Spleen (tissue), 7 donors: ENCODE results near the gene PIP5K1B.

ENCODE experiments used
- POLR2AphosphoS5 ChIP-seq, 3 donors: sonication (generic); formaldehyde crosslinking; IDR thresholded peaks; one replicate each; pipeline ENCODE4 v1.5.1; 2017; ENCODE audit warnings: antibody characterized with exemption in 3 of 3
- TF ChIP-seq, protein P1 (sequence below), 11 experiments: fragments of 200-600 bp in 7 of 11; fragments of 450-650 bp in 4 of 11; sonication (generic) in 4 of 11; IDR thresholded peaks in 8 of 11; conservative IDR thresholded peaks in 3 of 11; 1 replicate in 7 of 11; 2 replicates in 4 of 11; pipeline versions ENCODE4 v1.4.0 to v1.8.0; 2016 to 2021; ENCODE audit warnings: antibody characterized with exemption in 11 of 11, inconsistent platforms in 4 of 11, mild to moderate bottlenecking in 1 of 11
- donor health status: DM: no; HTN: no; CAD: no; lungs with moderate emphysema.
- donor health status: DM: no; HTN: no; CAD: no.
- donor health status: DM: no; HTN: no; CAD: no.

GRCh38 chr9:68685770-68686169, 19.3 kb upstream of the PIP5K1B start:
- TF ChIP-seq, protein P1, sequence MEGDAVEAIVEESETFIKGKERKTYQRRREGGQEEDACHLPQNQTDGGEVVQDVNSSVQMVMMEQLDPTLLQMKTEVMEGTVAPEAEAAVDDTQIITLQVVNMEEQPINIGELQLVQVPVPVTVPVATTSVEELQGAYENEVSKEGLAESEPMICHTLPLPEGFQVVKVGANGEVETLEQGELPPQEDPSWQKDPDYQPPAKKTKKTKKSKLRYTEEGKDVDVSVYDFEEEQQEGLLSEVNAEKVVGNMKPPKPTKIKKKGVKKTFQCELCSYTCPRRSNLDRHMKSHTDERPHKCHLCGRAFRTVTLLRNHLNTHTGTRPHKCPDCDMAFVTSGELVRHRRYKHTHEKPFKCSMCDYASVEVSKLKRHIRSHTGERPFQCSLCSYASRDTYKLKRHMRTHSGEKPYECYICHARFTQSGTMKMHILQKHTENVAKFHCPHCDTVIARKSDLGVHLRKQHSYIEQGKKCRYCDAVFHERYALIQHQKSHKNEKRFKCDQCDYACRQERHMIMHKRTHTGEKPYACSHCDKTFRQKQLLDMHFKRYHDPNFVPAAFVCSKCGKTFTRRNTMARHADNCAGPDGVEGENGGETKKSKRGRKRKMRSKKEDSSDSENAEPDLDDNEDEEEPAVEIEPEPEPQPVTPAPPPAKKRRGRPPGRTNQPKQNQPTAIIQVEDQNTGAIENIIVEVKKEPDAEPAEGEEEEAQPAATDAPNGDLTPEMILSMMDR (IDR thresholded peaks at IDR 0.05 in 8 of 11, conservative IDR thresholded peaks at IDR 0.05 in 3 of 11) = peak in 10 of 11 experiments; percentile 29 to 67 (median 54)
- no peak for TF ChIP-seq POLR2AphosphoS5 (IDR thresholded peaks at IDR 0.05)
